ENCODE measurements around the gene MNDA.

DNA sequence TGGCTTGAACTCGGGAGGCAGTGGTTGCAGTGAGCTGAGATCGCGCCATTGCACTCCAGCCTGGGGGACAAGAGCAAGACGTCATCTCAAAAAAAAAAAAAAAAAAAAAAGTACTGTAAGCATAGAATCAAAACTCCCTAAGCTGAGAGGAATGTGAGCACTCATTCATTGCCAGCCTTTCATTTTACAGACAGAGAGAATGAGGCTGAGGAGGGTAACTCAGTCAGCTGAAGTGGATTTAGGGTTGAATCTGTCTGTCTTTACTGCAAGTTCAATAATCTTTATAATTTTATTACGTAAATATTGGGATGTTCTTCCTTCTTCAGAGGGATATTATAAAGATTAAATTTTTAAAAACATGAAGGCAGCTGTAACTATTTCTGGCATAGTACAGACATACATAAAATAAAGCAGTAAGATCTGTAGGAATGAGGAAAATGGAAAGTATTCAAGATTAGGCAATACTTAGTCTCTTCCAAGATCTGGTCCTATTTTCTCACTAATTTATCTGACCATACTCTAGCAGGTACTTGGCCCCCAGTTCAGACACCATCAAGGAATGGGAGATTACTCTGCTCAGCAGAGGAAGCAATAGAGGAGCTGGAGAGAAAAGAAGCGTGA is 24.1 kb upstream of the MNDA start:
- no peak for TF ChIP-seq POLR2A (IDR thresholded peaks at IDR 0.05)
- TF ChIP-seq, protein P1, sequence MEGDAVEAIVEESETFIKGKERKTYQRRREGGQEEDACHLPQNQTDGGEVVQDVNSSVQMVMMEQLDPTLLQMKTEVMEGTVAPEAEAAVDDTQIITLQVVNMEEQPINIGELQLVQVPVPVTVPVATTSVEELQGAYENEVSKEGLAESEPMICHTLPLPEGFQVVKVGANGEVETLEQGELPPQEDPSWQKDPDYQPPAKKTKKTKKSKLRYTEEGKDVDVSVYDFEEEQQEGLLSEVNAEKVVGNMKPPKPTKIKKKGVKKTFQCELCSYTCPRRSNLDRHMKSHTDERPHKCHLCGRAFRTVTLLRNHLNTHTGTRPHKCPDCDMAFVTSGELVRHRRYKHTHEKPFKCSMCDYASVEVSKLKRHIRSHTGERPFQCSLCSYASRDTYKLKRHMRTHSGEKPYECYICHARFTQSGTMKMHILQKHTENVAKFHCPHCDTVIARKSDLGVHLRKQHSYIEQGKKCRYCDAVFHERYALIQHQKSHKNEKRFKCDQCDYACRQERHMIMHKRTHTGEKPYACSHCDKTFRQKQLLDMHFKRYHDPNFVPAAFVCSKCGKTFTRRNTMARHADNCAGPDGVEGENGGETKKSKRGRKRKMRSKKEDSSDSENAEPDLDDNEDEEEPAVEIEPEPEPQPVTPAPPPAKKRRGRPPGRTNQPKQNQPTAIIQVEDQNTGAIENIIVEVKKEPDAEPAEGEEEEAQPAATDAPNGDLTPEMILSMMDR (IDR thresholded peaks at IDR 0.05): no peak

Data from heart left ventricle (tissue), 13 donors.